Mesodermal cell (in vitro differentiated cells): Measurements from ENCODE around the gene TLE3.

Experiments used
- H3K27ac ChIP-seq: 2 replicates; pipeline ENCODE4 v1.7.0; 2013; ENCODE audit warnings: mild to moderate bottlenecking, low read depth, low read length, moderate library complexity; ENCODE audit not compliant: severe bottlenecking
- H3K36me3 ChIP-seq: 2 replicates; pipeline ENCODE4 v1.7.1; 2013; ENCODE audit warnings: mild to moderate bottlenecking, low read length, moderate library complexity; ENCODE audit not compliant: control insufficient read depth, insufficient read depth
- H3K4me1 ChIP-seq: one replicate; pipeline ENCODE4 v1.7.1; 2013; ENCODE audit warnings: mild to moderate bottlenecking, low read length; ENCODE audit not compliant: insufficient read depth, control insufficient read depth, poor library complexity, severe bottlenecking
- H3K4me3 ChIP-seq: 2 replicates; pipeline ENCODE4 v1.7.0; 2013; ENCODE audit warnings: low read length, control low read depth, mild to moderate bottlenecking; ENCODE audit not compliant: insufficient read depth, poor library complexity, severe bottlenecking; ENCODE audit errors: extremely low read depth
- H3K9me3 ChIP-seq: 2 replicates; pipeline ENCODE4 v1.7.1; 2013; ENCODE audit warnings: mild to moderate bottlenecking, low read length, moderate library complexity; ENCODE audit not compliant: control insufficient read depth
- WGBS, 2 experiments: methylation state at CpG; one replicate each; pipeline ENCODE4 v1.1.5; 2013; ENCODE audit warnings: missing lambda C conversion rate in 2 of 2; ENCODE audit not compliant: insufficient coverage in 2 of 2; 5-methylcytosine and 5-hydroxymethylcytosine counted together

The TLE3 gene

GRCh38 chr15:70014860-70015490, 82.7 kb downstream of the TLE3 start:
- Histone ChIP-seq H3K9me3 (no peaks in the 10 kb centered on the region), H3K36me3 (no peaks in the 10 kb centered on the region), H3K4me3 (no peak overlapping the region), H3K27ac (no peak overlapping the region), H3K4me1 (peaks cover 8% of the 10 kb centered on the region)
- 17 to 25% methylated on average over 7 to 9 of the region's 9 CpGs for WGBS, 2 experiments

GRCh38 chr15:70014331-70014730, 83.4 kb downstream of the TLE3 start:
- H3K4me3 ChIP-seq: no peak overlapping the region
- H3K4me1 ChIP-seq: peaks cover 8% of the 10 kb centered on the region
- H3K36me3 ChIP-seq: no peaks in the 10 kb centered on the region
- 76 to 90% methylated on average over 4 to 6 of the region's 6 CpGs for WGBS, 2 experiments
- no peak overlapping the region for H3K27ac ChIP-seq
- no peaks in the 10 kb centered on the region for H3K9me3 ChIP-seq

GRCh38 chr15:70013656-70014313, 83.9 kb downstream of the TLE3 start:
- H3K4me1 ChIP-seq: peaks cover 8% of the 10 kb centered on the region
- no peak overlapping the region for H3K4me3 ChIP-seq
- H3K36me3 ChIP-seq: no peaks in the 10 kb centered on the region
- 67 to 88% methylated on average over 1 to 3 of the region's 8 CpGs for WGBS, 2 experiments
- H3K27ac ChIP-seq: no peak overlapping the region
- no peaks in the 10 kb centered on the region for H3K9me3 ChIP-seq

GRCh38 chr15:70012895-70013294, 84.8 kb downstream of the TLE3 start:
- 86 to 96% methylated on average over 3 to 4 of the region's 4 CpGs for WGBS, 2 experiments
- Histone ChIP-seq H3K4me1 (peaks cover 8% of the 10 kb centered on the region), H3K36me3 (no peaks in the 10 kb centered on the region), H3K27ac (no peak overlapping the region), H3K4me3 (no peak overlapping the region), H3K9me3 (no peaks in the 10 kb centered on the region)

GRCh38 chr15:70008697-70009290, 88.9 kb downstream of the TLE3 start:
- H3K9me3 ChIP-seq: no peaks in the 10 kb centered on the region
- no peak overlapping the region for H3K27ac ChIP-seq
- no peak overlapping the region for H3K4me3 ChIP-seq
- H3K4me1 ChIP-seq: no peaks in the 10 kb centered on the region
- H3K36me3 ChIP-seq: no peaks in the 10 kb centered on the region
- WGBS, 2 experiments: 78 to 80% methylated on average over 2 to 3 of the region's 3 CpGs

- Histone ChIP-seq H3K27ac (no peak overlapping the region), H3K36me3 (no peaks in the 10 kb centered on the region), H3K4me1 (no peaks in the 10 kb centered on the region), H3K4me3 (no peak overlapping the region), H3K9me3 (peaks cover 8% of the 10 kb centered on the region)
- 92 to 94% methylated on average over 9 of the region's 12 CpGs for WGBS, 2 experiments
Observed at GRCh38 chr15:70006259-70007147, 91.2 kb downstream of the TLE3 start.

- H3K9me3 ChIP-seq: peaks cover 8% of the 10 kb centered on the region
- no peak overlapping the region for H3K4me3 ChIP-seq
- no peaks in the 10 kb centered on the region for H3K36me3 ChIP-seq
- H3K27ac ChIP-seq: no peak overlapping the region
- 97 to 100% methylated on average over 1 to 3 of the region's 3 CpGs for WGBS, 2 experiments
- no peaks in the 10 kb centered on the region for H3K4me1 ChIP-seq
Observed at GRCh38 chr15:70004826-70005225, 92.9 kb downstream of the TLE3 start.

- 100% methylated on average over 1 of the region's 2 CpGs; no CpG with 5 or more reads in 1 of the 2 experiments for WGBS, 2 experiments
- Histone ChIP-seq H3K4me3 (no peak overlapping the region), H3K4me1 (no peaks in the 10 kb centered on the region), H3K36me3 (no peaks in the 10 kb centered on the region), H3K9me3 (peaks cover 8% of the 10 kb centered on the region), H3K27ac (no peak overlapping the region)
Observed at GRCh38 chr15:70002897-70003296, 94.8 kb downstream of the TLE3 start.

- Histone ChIP-seq H3K36me3 (no peaks in the 10 kb centered on the region), H3K4me1 (no peaks in the 10 kb centered on the region), H3K9me3 (peaks cover 8% of the 10 kb centered on the region), H3K27ac (no peak overlapping the region), H3K4me3 (no peak overlapping the region)
- WGBS, 2 experiments: 97 to 100% methylated on average over 2 to 3 of the region's 4 CpGs
Observed at GRCh38 chr15:70001859-70002258, 95.9 kb downstream of the TLE3 start.

GRCh38 chr15:69999392-70000085, 98.2 kb downstream of the TLE3 start:
- Histone ChIP-seq H3K4me3 (no peak overlapping the region), H3K4me1 (no peaks in the 10 kb centered on the region), H3K27ac (no peak overlapping the region), H3K9me3 (peaks cover 8% of the 10 kb centered on the region), H3K36me3 (no peaks in the 10 kb centered on the region)
- 88% methylated on average over 15 to 16 of the region's 17 CpGs for WGBS, 2 experiments
